HepG2 (cell line): ENCODE measurements around the gene CYP4F2. TPM values are rescaled to one million over a fixed set of nuclear protein-coding genes. Genes with fewer than 3 reads are reported as not detected.
"Not testable (repeated sequence)": the region's sequence is repeated elsewhere in the genome, so short reads cannot be mapped to it uniquely, and the experiment has no call there.

Source experiments
- ATAC-seq: fragments of 200-7000 bp; cut with Tn5 transposase; 3 replicates; pipeline ENCODE4 v1.9.1; 2020; ENCODE audit warnings: mild to moderate bottlenecking, moderate library complexity
- BruUV-seq: library from RNA; stranded (reverse); fragments of 400-500 nt; replicated peaks from 2 replicates; lab custom pipeline; 2021; lab: Mats Ljungman, UMichigan
- CTCF ChIA-PET: fragments of 300-600 bp; formaldehyde crosslinking; extraction: SDS; loops from one replicate; lab custom pipeline; 2021; ENCODE audit warnings: low total read pairs, inconsistent platforms, low intra/inter-chr PET ratio; lab: Yijun Ruan, JAX
- POLR2A ChIA-PET: fragments of 350-600 bp; sonication (Branson Sonifier 250); formaldehyde crosslinking; loops from one replicate; lab custom pipeline; 2020; ENCODE audit warnings: antibody characterized with exemption, inconsistent platforms; lab: Yijun Ruan, JAX
- DNase-seq: peaks from one replicate; pipeline ENCODE4 v3.0.0-alpha.2; 2015; ENCODE audit warnings: low spot score
- FAIRE-seq: peaks from 3 replicates; lab custom pipeline; 2011; peaks lifted over from hg19 to GRCh38; lab: Jason Lieb, UNC
- H2AFZ ChIP-seq: one replicate; pipeline ENCODE4 v1.6.1; 2011; ENCODE audit warnings: low read length, inconsistent platforms
- H3K27ac ChIP-seq: fragments of 300-600 bp; 3 replicates; pipeline ENCODE4 v1.8.0; 2011; ENCODE audit warnings: mixed run types, mild to moderate bottlenecking, mixed read lengths, low read length, inconsistent platforms; ENCODE audit not compliant: insufficient read depth; ENCODE audit errors: extremely low read length
- H3K27me3 ChIP-seq, 2 experiments: fragments of 200-600 bp in 1 of 2; 2 replicates in 1 of 2; 3 replicates in 1 of 2; pipeline versions ENCODE4 v1.6.0 to v1.8.0; 2011; ENCODE audit warnings: low read length in 2 of 2, mild to moderate bottlenecking in 2 of 2, moderate library complexity in 2 of 2, inconsistent platforms in 1 of 2; ENCODE audit not compliant: insufficient read depth in 2 of 2, control insufficient read depth in 1 of 2
- H3K36me3 ChIP-seq, 2 experiments: fragments of 200-600 bp in 1 of 2; replicated peaks in 1 of 2; 2 replicates in 1 of 2; 3 replicates in 1 of 2; pipeline versions ENCODE4 v1.5.1 to v1.8.0; 2011; ENCODE audit warnings: low read length in 2 of 2, inconsistent platforms in 1 of 2; ENCODE audit not compliant: insufficient read depth in 2 of 2, control insufficient read depth in 1 of 2
- H3K4me1 ChIP-seq: 2 replicates; pipeline ENCODE4 v1.5.1; 2012; ENCODE audit warnings: low read length, inconsistent platforms; ENCODE audit not compliant: insufficient read depth
- H3K4me2 ChIP-seq: 2 replicates; pipeline ENCODE4 v1.6.0; 2011; ENCODE audit warnings: low read depth, low read length, inconsistent platforms
- H3K4me3 ChIP-seq, 3 experiments: fragments of 200-600 bp in 1 of 3; sonication (generic), shearing (Covaris generic) in 1 of 3; replicated peaks in 1 of 3; 2 replicates each; pipeline ENCODE4 v1.5.1; 2011 to 2016; ENCODE audit warnings: low read length in 3 of 3, inconsistent platforms in 2 of 3, low read depth in 2 of 3, mild to moderate bottlenecking in 2 of 3, control low read depth in 1 of 3, mixed read lengths in 1 of 3; ENCODE audit not compliant: insufficient read depth in 1 of 3
- H3K79me2 ChIP-seq: one replicate; pipeline ENCODE4 v1.6.1; 2011; ENCODE audit warnings: low read length, inconsistent platforms; ENCODE audit not compliant: insufficient read depth
- H3K9ac ChIP-seq: 2 replicates; pipeline ENCODE4 v1.6.0; 2011; ENCODE audit warnings: mild to moderate bottlenecking, low read depth, low read length, inconsistent platforms; ENCODE audit not compliant: insufficient read depth
- H3K9me3 ChIP-seq: 2 replicates; pipeline ENCODE4 v1.5.1; 2012; ENCODE audit warnings: mild to moderate bottlenecking, low read length
- H4K20me1 ChIP-seq: 2 replicates; pipeline ENCODE4 v1.6.0; 2011; ENCODE audit warnings: inconsistent platforms, mild to moderate bottlenecking, low read length, moderate library complexity; ENCODE audit not compliant: insufficient read depth
- DZIP1 ChIP-seq: sonication (generic); formaldehyde crosslinking; IDR thresholded peaks from 2 replicates; pipeline ENCODE4 v1.5.0; 2020; ENCODE audit warnings: mild to moderate bottlenecking, missing genetic modification reagents
- E2F2 ChIP-seq: sonication (generic); formaldehyde crosslinking; IDR thresholded peaks from 2 replicates; pipeline ENCODE4 v1.4.0; 2020; ENCODE audit warnings: missing genetic modification reagents, borderline replicate concordance
- TCF7 ChIP-seq: sonication (generic); IDR thresholded peaks from 2 replicates; pipeline ENCODE4 v1.6.1; 2016; ENCODE audit warnings: antibody characterized with exemption, low read depth
- WGBS: methylation state at CpG from one replicate; pipeline ENCODE4 v1.1.6; 2017; ENCODE audit warnings: low lambda C conversion rate; 5-methylcytosine and 5-hydroxymethylcytosine counted together
- in situ Hi-C: cut with HindIII; loops from 2 replicates; pipeline ENCODE4 v1.10.0; 2017; ENCODE audit warnings: low pct_unique_long_range_greater_than_20kb; ENCODE audit not compliant: extremely low pct_ligation_motif_present
- intact Hi-C: fragments of 100-400 bp; cut with micrococcal nuclease; formaldehyde crosslinking; loops from one replicate; pipeline ENCODE4 v1.10.0; 2022; ENCODE audit not compliant: unreplicated experiment
- polyA plus RNA-seq, 8 experiments: library from polyadenylated mRNA; depleted of rRNA in 3 of 8; stranded (reverse) in 7 of 8; unstranded in 1 of 8; fragments of >200 nt; fragmentation: Illumina TruSeq in 4 of 8; extraction: Trizol in 4 of 8; gene quantifications; 2 replicates each; pipeline versions ENCODE4 v1.2.1 to v1.2.3, GENCODE V29; 2011 to 2016; ENCODE audit warnings: low read depth in 4 of 8, missing spikeins in 1 of 8, mixed read lengths in 1 of 8; ENCODE audit not compliant: insufficient read depth in 1 of 8
- total RNA-seq, 5 experiments: library from RNA; depleted of rRNA; stranded (reverse); fragments of >200 nt; fragmentation: Illumina TruSeq; extraction: Trizol; gene quantifications; 2 replicates each; pipeline ENCODE4 v1.2.3, GENCODE V29; 2016; ENCODE audit warnings: low read depth in 1 of 5

Gene CYP4F2
- total and polyA plus RNA-seq, 2 of the 13 experiments (the other 11 are each of a cell fraction or from before 2014, with no cell fraction given), result 3.7 to 3.9 TPM

- TF ChIP-seq E2F2 (CRISPR knock-in tag) (no peak), DZIP1 (CRISPR knock-in tag) (no peak)
Measured at GRCh38 chr19:15836330-15837220, 61.3 kb downstream of the CYP4F2 start (continued).

DNA sequence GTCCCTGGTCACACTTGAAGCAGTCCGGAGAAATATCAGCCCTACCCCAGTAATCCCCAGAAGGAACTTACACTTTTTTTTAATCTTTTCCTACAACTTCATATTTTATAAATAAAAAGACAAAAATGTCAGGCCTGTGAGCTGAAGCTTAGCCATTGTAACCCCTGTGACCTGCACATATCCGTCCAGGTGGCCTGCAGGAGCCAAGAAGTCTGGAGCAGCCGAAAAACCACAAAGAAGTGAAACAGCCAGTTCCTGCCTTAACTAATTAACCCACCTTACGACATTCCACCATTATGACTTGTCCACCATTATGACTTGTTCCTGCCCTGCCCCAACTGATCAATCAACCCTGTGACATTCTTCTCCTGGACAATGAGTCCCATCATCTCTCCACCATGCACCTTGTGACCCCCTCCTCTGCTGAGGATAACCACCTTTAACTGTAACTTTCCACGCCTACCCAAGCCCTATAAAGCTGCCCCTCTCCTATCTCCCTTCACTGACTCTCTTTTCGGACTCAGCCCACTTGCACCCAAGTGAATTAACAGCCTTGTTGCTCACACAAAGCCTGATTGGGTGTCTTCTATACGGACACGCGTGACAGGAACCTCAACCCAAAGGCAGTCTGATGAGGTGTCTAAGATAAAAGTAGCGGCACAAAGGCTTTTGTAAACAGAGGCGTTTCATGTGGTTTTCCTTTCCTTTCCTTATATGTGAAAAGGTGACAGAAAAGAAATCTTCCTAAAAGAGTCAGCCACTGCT lies 62.1 kb downstream of the CYP4F2 start:
- CTCF ChIA-PET, H4K20me1 ChIP-seq, intact Hi-C loops, H3K79me2 ChIP-seq, ATAC-seq, H3K4me1 ChIP-seq, DNase-seq, H3K36me3 ChIP-seq, FAIRE-seq, H3K27me3 ChIP-seq, in situ Hi-C loops, BruUV-seq, H3K9me3 ChIP-seq, H2AFZ ChIP-seq: not testable (repeated sequence)
- TF ChIP-seq TCF7 (0 out of 2 replicates have a peak, but pooled peaks have one; percentile 4), E2F2 (CRISPR knock-in tag) (0 out of 2 replicates have a peak, but pooled peaks have one; percentile 20)
- Histone ChIP-seq H3K4me3 (peak overlapping the region; percentile 61 to 83 (median 78)), H3K9ac (peak overlapping the region; percentile 81), H3K27ac (peak overlapping the region; percentile 85), H3K4me2 (peak overlapping the region; percentile 68)
- 69% methylated on average over 11 of the region's 11 CpGs for WGBS
- POLR2A ChIA-PET, result interaction anchor here (1.3 kb wide), 1 partner anchor 195 kb away, joined by 4 read pairs; the partner anchor contains the start of gene CYP4F3

- FAIRE-seq, POLR2A ChIA-PET: not testable (repeated sequence)
Measured at GRCh38 chr19:15834232-15834631, 63.6 kb downstream of the CYP4F2 start.

More at GRCh38 chr19:15834232-15834631, 63.6 kb downstream of the CYP4F2 start:
- CTCF ChIA-PET, H3K79me2 ChIP-seq, H3K4me2 ChIP-seq, H3K27ac ChIP-seq, in situ Hi-C loops, H3K4me1 ChIP-seq, BruUV-seq, H3K27me3 ChIP-seq, ATAC-seq, DNase-seq, H3K9ac ChIP-seq, H3K4me3 ChIP-seq, H3K36me3 ChIP-seq, H2AFZ ChIP-seq, H4K20me1 ChIP-seq, intact Hi-C loops, H3K9me3 ChIP-seq: not testable (repeated sequence)
- 78% methylated on average over 3 of the region's 3 CpGs for WGBS
